ENCODE measurements around the gene EMC8.
"Not testable (repeated sequence)": the region's sequence is repeated elsewhere in the genome, so short reads cannot be mapped to it uniquely, and the experiment has no call there.

EMC8 gene

DNA sequence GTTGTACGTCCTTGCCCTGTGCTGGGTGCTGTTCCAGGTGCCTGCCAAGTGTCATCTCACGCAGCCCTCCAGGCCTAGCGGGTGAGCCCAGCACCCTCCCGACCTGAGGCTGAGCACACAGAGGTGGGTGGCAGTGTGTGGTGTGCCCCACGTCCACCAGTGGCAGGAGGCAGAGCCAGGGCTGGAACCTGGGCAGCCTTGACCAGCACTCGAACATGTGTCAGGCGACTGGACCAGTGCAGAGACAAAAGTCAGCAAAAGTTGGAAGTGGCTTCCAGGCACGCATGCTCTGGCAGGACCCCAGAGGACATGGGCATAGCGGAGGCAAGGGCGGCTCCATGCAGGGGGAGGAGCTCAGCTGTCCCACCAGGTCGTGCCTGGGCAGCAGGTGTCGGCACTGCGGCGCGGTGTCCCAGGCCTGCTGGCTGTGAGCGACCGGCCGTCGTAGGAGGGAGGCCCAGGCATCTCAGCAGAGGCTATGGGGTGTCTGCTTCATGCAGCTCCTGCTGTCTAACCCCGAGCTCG lies 35.9 kb upstream of the EMC8 start:
- no peak for DNase-seq (ENCODE audit: low read depth)

- DNase-seq (ENCODE audit: low read depth) = no peak
Measured at GRCh38 chr16:85834741-85835140, 35.4 kb upstream of the EMC8 start.

DNA sequence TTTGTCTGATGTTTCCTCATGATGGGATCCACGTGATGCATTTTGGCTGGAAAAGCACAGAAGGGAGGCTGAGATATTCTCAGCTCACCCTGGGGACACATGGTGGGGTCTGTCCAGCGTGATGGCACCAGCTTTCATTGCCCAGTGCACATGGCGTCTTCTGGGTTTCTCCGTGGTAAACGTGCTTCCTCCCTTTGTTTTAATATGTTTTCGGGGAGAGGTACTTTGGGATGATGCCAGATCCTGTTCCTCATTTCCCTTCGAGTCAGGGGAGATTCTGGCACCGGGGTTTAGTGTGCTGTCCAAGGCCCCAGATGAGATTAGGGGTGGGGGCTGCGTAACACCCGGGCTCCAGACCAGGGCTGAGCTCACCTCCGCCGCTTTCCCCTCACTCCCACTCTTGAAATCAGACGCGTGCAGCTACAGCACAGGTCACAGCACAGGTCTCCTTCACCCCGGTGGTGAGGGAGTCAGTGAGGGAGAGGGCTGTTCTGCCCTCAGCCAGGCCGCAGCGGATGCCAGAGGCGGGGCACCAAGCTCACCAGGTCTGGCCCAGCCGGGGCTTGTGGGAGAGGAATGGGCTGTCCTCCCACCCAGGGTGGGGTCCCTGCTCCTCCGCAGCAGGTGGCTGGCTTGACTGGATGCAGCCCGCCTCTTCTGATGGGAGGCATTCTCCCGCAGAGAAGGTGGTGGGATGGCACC lies 34.0 kb upstream of the EMC8 start:
- no peak for DNase-seq (ENCODE audit: low read depth)

- DNase-seq (ENCODE audit: low read depth) = no peak
Measured at GRCh38 chr16:85832570-85833218, 33.4 kb upstream of the EMC8 start.

- no peak for DNase-seq (ENCODE audit: low read depth)
Measured at GRCh38 chr16:85830821-85831220, 31.5 kb upstream of the EMC8 start.

DNA sequence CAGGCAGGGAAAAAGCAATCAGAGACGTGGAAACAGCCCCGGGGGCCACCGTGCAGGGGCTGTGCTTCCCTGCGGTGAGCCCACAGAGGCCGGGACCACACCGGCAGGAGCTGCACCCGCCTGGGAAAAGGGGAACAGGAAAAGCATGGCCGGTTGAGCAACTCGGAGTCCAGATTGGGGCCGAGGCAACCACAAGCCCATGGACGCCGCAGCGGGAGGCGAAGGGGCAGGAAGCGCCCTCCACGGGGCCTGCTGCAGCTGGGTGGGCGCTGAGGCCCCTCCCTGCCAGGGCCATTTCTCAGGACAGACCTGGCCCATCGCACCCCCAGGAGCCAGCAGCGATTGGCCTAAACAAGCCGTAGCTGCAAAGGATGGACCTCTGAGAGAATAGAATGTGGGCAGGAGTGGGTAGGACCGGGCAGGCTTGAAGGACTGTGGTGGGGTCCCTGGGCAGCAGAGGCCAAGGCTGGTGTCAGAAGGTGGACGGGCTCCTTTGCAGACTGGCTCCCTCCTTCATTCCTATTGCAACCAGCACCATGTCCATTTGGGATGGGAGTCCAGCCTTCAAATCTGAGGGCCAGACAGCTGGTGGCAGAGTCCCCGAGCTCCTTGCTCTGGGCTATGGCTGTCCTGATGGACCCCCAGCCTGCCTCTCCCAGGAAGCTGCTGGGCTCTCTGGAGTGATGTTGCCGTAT lies 30.6 kb upstream of the EMC8 start:
- DNase-seq (ENCODE audit: low read depth) = no peak

GRCh38 chr16:85829171-85829719 lies 29.9 kb upstream of the EMC8 start:
- DNase-seq (ENCODE audit: low read depth) = no peak

GRCh38 chr16:85828166-85828565 lies 28.8 kb upstream of the EMC8 start:
- no peak for DNase-seq (ENCODE audit: low read depth)

- DNase-seq (ENCODE audit: low read depth) = no peak
Measured at GRCh38 chr16:85826686-85827247, 27.4 kb upstream of the EMC8 start.

- DNase-seq (ENCODE audit: low read depth) = no peak
Measured at GRCh38 chr16:85825326-85825725, 26.0 kb upstream of the EMC8 start.

- DNase-seq (ENCODE audit: low read depth) = no peak
Measured at GRCh38 chr16:85824161-85825135, 25.1 kb upstream of the EMC8 start.

DNA sequence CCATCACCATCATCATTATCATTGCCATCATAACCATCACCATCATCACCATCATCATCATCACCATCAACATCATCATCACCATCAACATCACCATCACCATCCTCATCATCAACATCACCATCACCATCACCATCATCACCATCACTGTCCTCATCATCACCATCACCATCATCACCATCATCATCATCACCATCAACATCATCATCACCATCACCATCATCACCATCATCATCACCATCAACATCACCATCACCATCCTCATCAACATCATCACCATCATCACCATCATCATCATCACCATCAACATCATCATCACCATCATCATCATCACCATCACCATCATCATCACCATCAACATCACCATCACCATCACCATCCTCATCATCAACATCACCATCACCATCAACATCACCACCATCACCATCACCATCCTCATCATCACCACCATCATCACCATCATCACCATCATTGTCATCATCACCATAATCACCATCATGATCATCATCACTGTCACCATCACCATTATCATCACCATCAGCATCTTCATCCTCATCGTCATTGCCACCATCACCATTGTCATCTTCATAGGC lies 24.1 kb upstream of the EMC8 start:
- no peak for DNase-seq (ENCODE audit: low read depth)

- no peak for DNase-seq (ENCODE audit: low read depth)
Measured at GRCh38 chr16:85822145-85822544, 22.8 kb upstream of the EMC8 start.

DNA sequence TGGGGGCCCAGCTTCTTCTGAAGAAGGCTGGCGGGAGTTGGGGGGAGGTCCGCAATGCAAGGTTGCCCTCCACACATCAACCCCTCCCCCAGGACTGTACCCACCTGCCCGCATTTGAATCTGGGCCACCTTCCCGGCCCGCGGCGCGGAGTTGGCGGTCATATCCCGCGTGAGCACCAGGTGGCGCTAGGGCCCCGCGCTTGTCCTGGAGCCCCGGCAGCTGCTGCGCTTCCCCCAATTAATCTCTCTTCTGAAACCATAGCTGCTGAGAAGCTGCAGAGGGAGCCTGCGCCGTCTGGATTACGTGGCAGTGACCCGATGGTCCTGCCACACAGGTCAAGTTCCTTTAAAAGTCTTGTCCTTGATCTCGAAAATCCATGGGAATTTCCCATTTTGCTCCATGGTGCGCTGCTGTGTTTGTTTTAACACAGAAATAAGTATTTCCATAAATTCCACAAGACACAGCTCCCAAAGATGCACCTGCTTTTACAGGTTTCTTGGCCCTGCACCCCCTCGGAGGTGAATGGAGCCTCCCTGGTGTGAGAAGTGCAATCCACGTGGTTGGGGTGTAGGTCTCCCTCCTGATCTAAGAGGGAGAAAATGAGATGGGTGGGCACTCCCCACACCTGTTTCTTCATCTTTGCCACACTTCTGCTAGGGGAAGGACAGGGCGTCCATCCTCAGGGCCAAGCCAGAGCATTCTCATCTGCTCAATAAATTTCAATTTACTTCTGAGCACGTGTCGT lies 22.2 kb upstream of the EMC8 start:
- DNase-seq (ENCODE audit: low read depth) = peak; percentile 71

DNA sequence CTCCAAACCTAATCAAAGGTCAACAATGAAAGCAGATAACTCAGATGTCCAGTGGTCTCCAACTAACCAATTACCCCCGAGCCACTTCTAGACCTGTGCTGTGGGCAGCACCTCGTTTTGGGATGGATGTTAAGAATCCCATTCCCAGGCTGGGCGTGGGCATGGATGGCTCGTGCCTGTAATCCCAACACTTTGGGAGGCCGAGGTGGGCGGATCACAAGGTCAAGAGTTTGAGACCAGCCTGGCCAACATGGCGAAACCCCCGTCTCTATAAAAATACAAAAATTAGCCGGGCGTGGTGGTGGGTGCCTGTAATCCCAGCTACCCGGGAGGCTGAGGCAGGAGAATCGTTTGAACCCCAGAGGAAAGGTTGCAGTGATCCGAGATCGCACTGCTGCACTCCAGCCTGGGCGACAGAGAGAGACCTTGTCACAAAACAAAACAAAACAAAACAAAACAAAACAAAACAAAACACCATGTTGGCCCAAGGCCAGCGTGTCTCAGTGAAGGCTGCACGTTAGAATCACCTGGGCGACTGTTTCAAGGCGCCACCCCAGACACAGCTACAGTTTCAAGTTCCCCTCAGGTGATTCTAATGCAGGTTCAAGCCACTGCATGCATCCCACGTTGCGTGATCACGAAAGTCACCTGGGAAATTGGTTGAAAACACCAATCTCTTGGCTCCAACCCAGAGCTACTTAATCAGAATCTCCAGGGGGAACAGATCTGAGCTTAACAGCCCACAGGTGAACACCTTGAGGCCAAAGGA lies 21.4 kb upstream of the EMC8 start:
- DNase-seq (ENCODE audit: low read depth) = no peak

DNA sequence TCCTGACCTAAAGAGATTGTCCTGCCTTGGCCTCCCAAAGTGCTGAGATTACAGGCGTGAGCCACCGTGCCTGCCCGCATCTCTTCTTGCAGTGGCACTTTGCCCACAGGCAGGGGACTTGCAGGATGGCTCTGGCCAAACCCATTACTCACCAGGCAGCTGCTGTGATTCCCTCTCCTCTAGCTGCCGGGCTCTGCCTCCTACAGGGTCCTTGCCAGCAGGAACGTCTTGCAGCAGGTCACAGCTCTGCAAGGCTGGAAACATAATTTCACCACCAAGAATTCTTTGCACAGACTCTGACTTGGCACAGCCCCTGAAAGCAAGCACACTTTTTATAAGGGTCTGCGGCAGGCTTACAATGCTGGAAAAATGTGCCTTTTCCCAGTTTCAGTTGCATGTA lies 20.4 kb upstream of the EMC8 start:
- no peak for DNase-seq (ENCODE audit: low read depth)

DNA sequence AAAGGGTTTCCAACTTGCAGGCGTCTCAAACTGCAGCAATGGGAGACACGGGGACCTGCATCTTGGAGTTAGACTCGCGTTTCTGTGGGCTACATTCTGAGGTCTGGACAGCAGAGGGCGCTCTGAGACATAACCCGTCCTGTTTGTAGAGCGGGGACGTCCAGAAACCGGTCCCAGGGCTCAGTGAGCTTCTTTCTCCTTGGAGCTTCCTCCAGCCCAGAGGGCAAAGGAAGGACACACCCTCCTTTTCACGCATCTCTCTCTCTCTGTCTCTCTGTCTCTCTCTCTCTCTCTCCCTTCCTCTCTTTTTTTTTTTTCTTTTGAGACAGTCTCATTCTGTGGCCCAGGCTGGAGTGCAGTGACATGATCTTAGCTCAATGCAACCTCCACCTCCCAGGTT lies 19.9 kb upstream of the EMC8 start:
- DNase-seq (ENCODE audit: low read depth) = peak; percentile 82

DNA sequence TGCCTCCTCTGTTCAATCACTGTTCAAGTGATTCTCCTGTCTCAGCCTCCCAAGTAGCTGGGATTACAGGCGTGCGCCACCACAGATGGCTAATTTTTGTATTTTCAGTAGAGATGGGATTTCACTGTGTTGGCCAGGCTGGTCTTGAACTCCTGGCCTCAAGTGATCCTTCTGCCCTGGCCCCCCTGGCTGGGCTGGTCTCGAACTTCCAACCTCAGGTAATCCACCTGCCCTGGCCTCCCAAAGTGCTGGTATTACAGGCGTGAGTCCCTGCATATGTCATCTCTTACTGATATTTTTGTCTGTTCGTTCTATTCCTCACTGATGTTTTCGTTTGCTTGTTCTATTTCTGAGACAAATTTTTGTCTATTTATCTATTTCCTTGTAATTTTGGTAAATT lies 17.9 kb upstream of the EMC8 start:
- DNase-seq (ENCODE audit: low read depth) = not testable (repeated sequence)

GRCh38 chr16:85816159-85816558 lies 16.8 kb upstream of the EMC8 start:
- DNase-seq (ENCODE audit: low read depth) = no peak
